HG02610 (cell line): ENCODE data around the gene FSHR.
A peak's percentile ranks its signal among the peaks of the same experiment; 100 is the strongest.

Experiments used
- ATAC-seq: cut with Tn5 transposase; IDR thresholded peaks from one replicate; pipeline ENCODE4 v1.9.1; 2021; ENCODE audit warnings: mild to moderate bottlenecking, moderate library complexity; ENCODE audit not compliant: unreplicated experiment

The FSHR gene

GRCh38 chr2:49033394-49034185 is 120.7 kb downstream of the FSHR start:
- ATAC-seq, result no peak

GRCh38 chr2:49032936-49033335 is 121.4 kb downstream of the FSHR start:
- no peak for ATAC-seq

- no peak for ATAC-seq
Observed at GRCh38 chr2:49032126-49032525, 122.2 kb downstream of the FSHR start.

GRCh38 chr2:49029406-49029805 is 124.9 kb downstream of the FSHR start:
- no peak for ATAC-seq

- ATAC-seq, result peak; percentile 94
Observed at GRCh38 chr2:49028101-49028500, 126.2 kb downstream of the FSHR start.

GRCh38 chr2:49026706-49027105 is 127.6 kb downstream of the FSHR start:
- ATAC-seq, result no peak

- no peak for ATAC-seq
Observed at GRCh38 chr2:49021271-49021670, 133.0 kb downstream of the FSHR start.

- no peak for ATAC-seq
Observed at GRCh38 chr2:49005261-49005660, 149.1 kb downstream of the FSHR start.

- ATAC-seq, result no peak
Observed at GRCh38 chr2:49004036-49004626, 150.2 kb downstream of the FSHR start.

- no peak for ATAC-seq
Observed at GRCh38 chr2:49003201-49003600, 151.1 kb downstream of the FSHR start.

- no peak for ATAC-seq
Observed at GRCh38 chr2:49002750-49003149, 151.6 kb downstream of the FSHR start.

GRCh38 chr2:49000695-49001094 is 153.6 kb downstream of the FSHR start:
- no peak for ATAC-seq

- no peak for ATAC-seq
Observed at GRCh38 chr2:48998449-48998848, 155.9 kb downstream of the FSHR start.

GRCh38 chr2:48993576-48993975 is 160.7 kb downstream of the FSHR start:
- ATAC-seq, result no peak

- peak; percentile 55 for ATAC-seq
Observed at GRCh38 chr2:48991415-48992131, 162.7 kb downstream of the FSHR start.

- no peak for ATAC-seq
Observed at GRCh38 chr2:48984922-48985321, 169.4 kb downstream of the FSHR start.

- no peak for ATAC-seq
Observed at GRCh38 chr2:48983551-48983950, 170.8 kb downstream of the FSHR start.

GRCh38 chr2:48982887-48983435 is 171.4 kb downstream of the FSHR start:
- no peak for ATAC-seq

GRCh38 chr2:48980846-48981245 is 173.5 kb downstream of the FSHR start:
- ATAC-seq, result no peak

- no peak for ATAC-seq
Observed at GRCh38 chr2:48979691-48980090, 174.6 kb downstream of the FSHR start.

- no peak for ATAC-seq
Observed at GRCh38 chr2:48978131-48978530, 176.2 kb downstream of the FSHR start.

- ATAC-seq, result no peak
Observed at GRCh38 chr2:48971801-48972200, 182.5 kb downstream of the FSHR start.
